H1 (cell line): ENCODE results near the gene BANF1. TPM values are rescaled to one million over a fixed set of nuclear protein-coding genes. Genes with fewer than 3 reads are reported as not detected.

Experiments
- BCL11A ChIP-seq, 2 experiments: IDR thresholded peaks; one replicate each; pipeline ENCODE4 v1.6.1; 2011; ENCODE audit warnings: low read depth in 2 of 2, low read length in 2 of 2, mild to moderate bottlenecking in 2 of 2
- CHD2 ChIP-seq: IDR thresholded peaks from 2 replicates; pipeline ENCODE4 v1.6.1; 2012; ENCODE audit warnings: low read length, improper control_type of control experiment
- CHD7 ChIP-seq: fragments of 300-600 bp; sonication (generic); IDR thresholded peaks from 2 replicates; pipeline ENCODE4 v1.7.1; 2012; ENCODE audit warnings: low read length, moderate library complexity, mild to moderate bottlenecking, inconsistent platforms; ENCODE audit not compliant: insufficient replicate concordance
- KDM1A ChIP-seq: fragments of 200-600, 300-600 bp; sonication (generic); IDR thresholded peaks from 2 replicates; pipeline ENCODE4 v1.7.1; 2016; ENCODE audit warnings: mild to moderate bottlenecking, low read length, borderline replicate concordance
- RAD21 ChIP-seq, 2 experiments: IDR thresholded peaks in 1 of 2; conservative IDR thresholded peaks in 1 of 2; 2 replicates each; pipeline ENCODE4 v1.6.1; 2011; ENCODE audit warnings: low read depth in 2 of 2, low read length in 2 of 2, improper control_type of control experiment in 1 of 2, inconsistent platforms in 1 of 2, mild to moderate bottlenecking in 1 of 2, moderate library complexity in 1 of 2
- SIN3A ChIP-seq, 2 experiments: IDR thresholded peaks in 1 of 2; conservative IDR thresholded peaks in 1 of 2; 2 replicates each; pipeline ENCODE4 v1.6.1; 2011 to 2012; ENCODE audit warnings: low read length in 2 of 2, improper control_type of control experiment in 1 of 2, low read depth in 1 of 2, mild to moderate bottlenecking in 1 of 2
- SP2 ChIP-seq: IDR thresholded peaks from 2 replicates; pipeline ENCODE4 v1.6.1; 2012; ENCODE audit warnings: mild to moderate bottlenecking, low read length, inconsistent platforms
- polyA plus RNA-seq, 7 experiments: library from polyadenylated mRNA; depleted of rRNA in 3 of 7; stranded (reverse) in 5 of 7; unstranded in 2 of 7; fragments of >200 nt in 5 of 7; fragments of 200-250 nt in 2 of 7; gene quantifications; 1 replicate in 5 of 7; 2 replicates in 1 of 7; 4 replicates in 1 of 7; pipeline versions ENCODE4 v1.2.1 to v1.2.3, GENCODE V29; 2011 to 2013; ENCODE audit warnings: missing spikeins in 2 of 7, mixed read lengths in 2 of 7
- total RNA-seq: library from RNA; stranded (reverse); fragmentation: NEBNext Ultra II Directional; extraction: Animal tissue kit (Norgen Biotek cat#: 25700); gene quantifications from 2 replicates; pipeline ENCODE4 v1.2.1, GENCODE V29; 2021

Gene BANF1
- total and polyA plus RNA-seq, 2 of the 8 experiments (the other 6 are each of a cell fraction or from before 2014, with no cell fraction given) = 330 to 467 TPM

- TF ChIP-seq CHD7 = no peak
- TF ChIP-seq KDM1A = no peak
- TF ChIP-seq BCL11A (IDR thresholded peaks at IDR 0.05; ENCODE audit: low read depth in 2 of 2, low read length in 2 of 2) = no peak
- no peak for TF ChIP-seq SP2
- TF ChIP-seq SIN3A (conservative IDR thresholded peaks at IDR 0.05 in 1 of 2, IDR thresholded peaks at IDR 0.05 in 1 of 2; ENCODE audit: low read depth in 1 of 2, low read length in 2 of 2) = no peak
- TF ChIP-seq CHD2 = no peak
- no peak for TF ChIP-seq RAD21 (IDR thresholded peaks at IDR 0.05 in 1 of 2, conservative IDR thresholded peaks at IDR 0.05 in 1 of 2; ENCODE audit: low read depth in 2 of 2, low read length in 2 of 2)
- TF ChIP-seq, all 59 proteins: peak for 0
Observed at GRCh38 chr11:65964906-65965305, 37.4 kb upstream of the BANF1 start (continued).
